DOHH2 (cell line): ENCODE measurements around the gene CPXM2.

Experiments used
- EZH2phosphoT487 ChIP-seq: fragments of 200-600 bp; sonication (generic); IDR thresholded peaks from 2 replicates; pipeline ENCODE4 v1.6.1; 2017; ENCODE audit warnings: borderline replicate concordance, mild to moderate bottlenecking, antibody characterized with exemption, low read length, moderate library complexity, mixed read lengths
- TF ChIP-seq, protein P1 (sequence below): fragments of 200-600 bp; sonication (generic); IDR thresholded peaks from one replicate; pipeline ENCODE4 v1.5.1; 2014; ENCODE audit warnings: antibody characterized with exemption, mild to moderate bottlenecking, low read depth, low read length; ENCODE audit not compliant: poor library complexity, severe bottlenecking

DNA sequence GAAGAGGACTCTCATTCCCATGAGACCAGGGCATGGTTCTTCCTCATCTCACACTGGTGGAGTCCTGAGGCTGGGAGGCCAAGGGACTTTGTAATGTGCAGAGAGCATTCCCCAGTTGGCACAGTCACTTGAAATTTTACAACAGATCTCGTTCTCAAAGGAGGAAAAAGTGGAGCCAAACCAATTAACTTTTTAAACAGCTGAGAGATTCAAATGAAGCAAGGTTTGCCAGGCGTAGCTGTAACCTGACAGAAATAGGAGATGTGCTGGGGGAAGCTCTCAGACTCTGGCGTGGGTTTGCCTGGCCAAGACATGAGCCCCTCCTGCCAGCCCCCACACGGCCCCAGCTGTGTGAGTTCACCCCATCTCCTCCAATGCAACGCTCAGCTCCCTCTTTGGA is 12.0 kb upstream of the CPXM2 start:
- TF ChIP-seq, protein P1, sequence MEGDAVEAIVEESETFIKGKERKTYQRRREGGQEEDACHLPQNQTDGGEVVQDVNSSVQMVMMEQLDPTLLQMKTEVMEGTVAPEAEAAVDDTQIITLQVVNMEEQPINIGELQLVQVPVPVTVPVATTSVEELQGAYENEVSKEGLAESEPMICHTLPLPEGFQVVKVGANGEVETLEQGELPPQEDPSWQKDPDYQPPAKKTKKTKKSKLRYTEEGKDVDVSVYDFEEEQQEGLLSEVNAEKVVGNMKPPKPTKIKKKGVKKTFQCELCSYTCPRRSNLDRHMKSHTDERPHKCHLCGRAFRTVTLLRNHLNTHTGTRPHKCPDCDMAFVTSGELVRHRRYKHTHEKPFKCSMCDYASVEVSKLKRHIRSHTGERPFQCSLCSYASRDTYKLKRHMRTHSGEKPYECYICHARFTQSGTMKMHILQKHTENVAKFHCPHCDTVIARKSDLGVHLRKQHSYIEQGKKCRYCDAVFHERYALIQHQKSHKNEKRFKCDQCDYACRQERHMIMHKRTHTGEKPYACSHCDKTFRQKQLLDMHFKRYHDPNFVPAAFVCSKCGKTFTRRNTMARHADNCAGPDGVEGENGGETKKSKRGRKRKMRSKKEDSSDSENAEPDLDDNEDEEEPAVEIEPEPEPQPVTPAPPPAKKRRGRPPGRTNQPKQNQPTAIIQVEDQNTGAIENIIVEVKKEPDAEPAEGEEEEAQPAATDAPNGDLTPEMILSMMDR, result no peak
- no peak for TF ChIP-seq EZH2phosphoT487
